Endodermal cell (in vitro differentiated cells): Measurements from ENCODE around the gene STAT3. TPM values are rescaled to one million over a fixed set of nuclear protein-coding genes. Genes with fewer than 3 reads are reported as not detected.

Source experiments
- DNase-seq: peaks from one replicate; pipeline ENCODE4 v3.0.0-alpha.2; 2017
- H3K27ac ChIP-seq: 2 replicates; pipeline ENCODE4 v1.5.1; 2013; ENCODE audit warnings: mild to moderate bottlenecking, low read depth, low read length, moderate library complexity
- H3K27me3 ChIP-seq: 2 replicates; pipeline ENCODE4 v1.6.1; 2013; ENCODE audit warnings: mild to moderate bottlenecking, low read length, moderate library complexity; ENCODE audit not compliant: insufficient read depth, control insufficient read depth, poor library complexity, severe bottlenecking
- H3K36me3 ChIP-seq: 2 replicates; pipeline ENCODE4 v1.7.0; 2013; ENCODE audit warnings: mild to moderate bottlenecking, low read length, moderate library complexity; ENCODE audit not compliant: control insufficient read depth, insufficient read depth
- H3K4me1 ChIP-seq: one replicate; pipeline ENCODE4 v1.7.0; 2013; ENCODE audit warnings: low read length; ENCODE audit not compliant: control insufficient read depth, insufficient read depth
- H3K4me3 ChIP-seq: 2 replicates; pipeline ENCODE4 v1.5.1; 2013; ENCODE audit warnings: mild to moderate bottlenecking, low read length, moderate library complexity
- H3K9ac ChIP-seq: 2 replicates; pipeline ENCODE4 v1.6.1; 2013; ENCODE audit warnings: mild to moderate bottlenecking, low read length, moderate library complexity; ENCODE audit not compliant: poor library complexity, severe bottlenecking; ENCODE audit errors: extremely low read depth
- H3K9me3 ChIP-seq: 2 replicates; pipeline ENCODE4 v1.6.1; 2013; ENCODE audit warnings: mild to moderate bottlenecking, low read length, moderate library complexity; ENCODE audit not compliant: control insufficient read depth
- H3K27ac Mint-ChIP-seq: 2 replicates; pipeline ENCODE4 v1.8.0; 2020; ENCODE audit warnings: mixed read lengths
- H3K27me3 Mint-ChIP-seq: 2 replicates; pipeline ENCODE4 v1.8.0; 2021; ENCODE audit warnings: mild to moderate bottlenecking, mixed read lengths; ENCODE audit not compliant: insufficient read depth
- H3K36me3 Mint-ChIP-seq: 2 replicates; pipeline ENCODE4 v1.8.0; 2020; ENCODE audit warnings: low read depth, mixed read lengths
- H3K4me1 Mint-ChIP-seq: 2 replicates; pipeline ENCODE4 v1.8.0; 2020; ENCODE audit warnings: mixed read lengths
- H3K4me3 Mint-ChIP-seq: 2 replicates; pipeline ENCODE4 v1.8.0; 2020; ENCODE audit warnings: mild to moderate bottlenecking, moderate library complexity, mixed read lengths
- H3K9me3 Mint-ChIP-seq: 2 replicates; pipeline ENCODE4 v1.8.0; 2020; ENCODE audit warnings: mild to moderate bottlenecking, mixed read lengths
- WGBS, 2 experiments: methylation state at CpG; one replicate each; pipeline versions ENCODE4 v1.1.5 to v1.1.7; 2013; ENCODE audit warnings: missing lambda C conversion rate in 2 of 2, mixed read lengths in 1 of 2; ENCODE audit not compliant: insufficient coverage in 1 of 2, insufficient read length in 1 of 2; 5-methylcytosine and 5-hydroxymethylcytosine counted together
- total RNA-seq, 2 donors: library from RNA; stranded (reverse); fragmentation: NEBNext Ultra II Directional in 1 of 2; extraction: Animal tissue kit (Norgen Biotek cat#: 25700) in 1 of 2; gene quantifications; 2 replicates in 1 of 2; 3 replicates in 1 of 2; pipeline ENCODE4 v1.2.1, GENCODE V29; 2021
- TF ChIP-seq, protein P1 (sequence below): fragments of 200-600 bp; sonication (generic); conservative IDR thresholded peaks from 2 replicates; pipeline ENCODE4 v1.5.0; 2021; ENCODE audit warnings: antibody characterized with exemption, mild to moderate bottlenecking

STAT3 gene
- total RNA-seq, 2 donors from 2014 or later = 27.5 to 32.4 TPM

DNA sequence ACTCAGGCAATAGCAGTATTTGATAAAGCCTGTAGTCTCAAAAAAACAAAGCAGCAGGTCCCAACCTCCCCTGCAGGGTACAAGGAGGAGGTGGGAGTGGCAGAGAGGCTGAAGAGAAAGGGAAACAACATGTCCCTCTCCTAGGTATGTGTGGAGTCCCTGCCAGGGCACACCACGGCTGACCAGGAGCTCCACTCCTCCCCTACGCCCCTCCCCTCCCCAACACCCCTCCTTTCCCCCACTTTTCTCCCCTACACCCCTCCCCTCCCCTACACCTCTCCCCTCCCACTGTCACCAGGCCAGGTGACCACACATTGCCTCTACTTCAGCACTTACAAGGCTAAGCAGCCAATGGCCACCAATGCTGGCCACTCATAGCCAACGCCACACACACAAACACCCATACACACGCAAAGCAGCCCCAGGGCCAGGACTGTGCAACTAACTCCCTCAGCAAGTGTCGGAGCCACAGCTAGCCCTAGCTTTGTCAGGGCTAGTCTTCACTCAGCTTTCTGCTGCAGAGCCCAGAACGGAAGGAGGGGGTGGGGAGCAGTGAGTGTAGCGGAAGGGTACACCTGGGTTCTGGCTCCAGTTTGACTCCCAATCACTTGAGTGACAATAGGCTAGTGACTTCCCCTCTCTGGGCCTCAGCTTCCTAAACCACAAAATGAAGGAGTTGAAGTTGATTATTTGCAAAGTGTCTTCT is 26.6 kb upstream of the STAT3 start:
- H3K9me3 Mint-ChIP-seq = no peaks in the 10 kb centered on the region
- no peak overlapping the region for H3K27ac Mint-ChIP-seq
- H3K36me3 ChIP-seq = no peaks in the 10 kb centered on the region

GRCh38 chr17:42413464-42414040 is 25.3 kb upstream of the STAT3 start:
- Histone ChIP-seq H3K27me3 (no peaks in the 10 kb centered on the region), H3K4me3 (no peak overlapping the region), H3K9me3 (no peaks in the 10 kb centered on the region), H3K27ac (no peak overlapping the region), H3K4me1 (no peaks in the 10 kb centered on the region), H3K36me3 (no peaks in the 10 kb centered on the region), H3K9ac (no peak overlapping the region)
- H3K36me3 Mint-ChIP-seq = no peaks in the 10 kb centered on the region
- TF ChIP-seq, protein P1, sequence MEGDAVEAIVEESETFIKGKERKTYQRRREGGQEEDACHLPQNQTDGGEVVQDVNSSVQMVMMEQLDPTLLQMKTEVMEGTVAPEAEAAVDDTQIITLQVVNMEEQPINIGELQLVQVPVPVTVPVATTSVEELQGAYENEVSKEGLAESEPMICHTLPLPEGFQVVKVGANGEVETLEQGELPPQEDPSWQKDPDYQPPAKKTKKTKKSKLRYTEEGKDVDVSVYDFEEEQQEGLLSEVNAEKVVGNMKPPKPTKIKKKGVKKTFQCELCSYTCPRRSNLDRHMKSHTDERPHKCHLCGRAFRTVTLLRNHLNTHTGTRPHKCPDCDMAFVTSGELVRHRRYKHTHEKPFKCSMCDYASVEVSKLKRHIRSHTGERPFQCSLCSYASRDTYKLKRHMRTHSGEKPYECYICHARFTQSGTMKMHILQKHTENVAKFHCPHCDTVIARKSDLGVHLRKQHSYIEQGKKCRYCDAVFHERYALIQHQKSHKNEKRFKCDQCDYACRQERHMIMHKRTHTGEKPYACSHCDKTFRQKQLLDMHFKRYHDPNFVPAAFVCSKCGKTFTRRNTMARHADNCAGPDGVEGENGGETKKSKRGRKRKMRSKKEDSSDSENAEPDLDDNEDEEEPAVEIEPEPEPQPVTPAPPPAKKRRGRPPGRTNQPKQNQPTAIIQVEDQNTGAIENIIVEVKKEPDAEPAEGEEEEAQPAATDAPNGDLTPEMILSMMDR = no peak
- no peaks in the 10 kb centered on the region for H3K9me3 Mint-ChIP-seq
- no peak for DNase-seq
- H3K4me1 Mint-ChIP-seq = no peaks in the 10 kb centered on the region
- H3K27ac Mint-ChIP-seq = no peak overlapping the region
- H3K4me3 Mint-ChIP-seq = no peak overlapping the region
- WGBS, 2 experiments = 73 to 100% methylated on average over 2 of the region's 3 CpGs
- H3K27me3 Mint-ChIP-seq = peaks cover 2% of the 10 kb centered on the region

More for the DNA sequence above, 26.6 kb upstream of the STAT3 start:
- peak; percentile 67 for DNase-seq
- TF ChIP-seq, protein P1 = no peak
- Histone ChIP-seq H3K4me1 (no peaks in the 10 kb centered on the region), H3K9ac (no peak overlapping the region), H3K27me3 (peaks cover 5% of the 10 kb centered on the region), H3K9me3 (no peaks in the 10 kb centered on the region), H3K4me3 (no peak overlapping the region), H3K27ac (no peak overlapping the region)
- WGBS, 2 experiments = 89 to 100% methylated on average over 2 to 7 of the region's 7 CpGs
- H3K36me3 Mint-ChIP-seq = no peaks in the 10 kb centered on the region
- no peaks in the 10 kb centered on the region for H3K4me1 Mint-ChIP-seq
- no peak overlapping the region for H3K4me3 Mint-ChIP-seq
- H3K27me3 Mint-ChIP-seq = peaks cover 8% of the 10 kb centered on the region

DNA sequence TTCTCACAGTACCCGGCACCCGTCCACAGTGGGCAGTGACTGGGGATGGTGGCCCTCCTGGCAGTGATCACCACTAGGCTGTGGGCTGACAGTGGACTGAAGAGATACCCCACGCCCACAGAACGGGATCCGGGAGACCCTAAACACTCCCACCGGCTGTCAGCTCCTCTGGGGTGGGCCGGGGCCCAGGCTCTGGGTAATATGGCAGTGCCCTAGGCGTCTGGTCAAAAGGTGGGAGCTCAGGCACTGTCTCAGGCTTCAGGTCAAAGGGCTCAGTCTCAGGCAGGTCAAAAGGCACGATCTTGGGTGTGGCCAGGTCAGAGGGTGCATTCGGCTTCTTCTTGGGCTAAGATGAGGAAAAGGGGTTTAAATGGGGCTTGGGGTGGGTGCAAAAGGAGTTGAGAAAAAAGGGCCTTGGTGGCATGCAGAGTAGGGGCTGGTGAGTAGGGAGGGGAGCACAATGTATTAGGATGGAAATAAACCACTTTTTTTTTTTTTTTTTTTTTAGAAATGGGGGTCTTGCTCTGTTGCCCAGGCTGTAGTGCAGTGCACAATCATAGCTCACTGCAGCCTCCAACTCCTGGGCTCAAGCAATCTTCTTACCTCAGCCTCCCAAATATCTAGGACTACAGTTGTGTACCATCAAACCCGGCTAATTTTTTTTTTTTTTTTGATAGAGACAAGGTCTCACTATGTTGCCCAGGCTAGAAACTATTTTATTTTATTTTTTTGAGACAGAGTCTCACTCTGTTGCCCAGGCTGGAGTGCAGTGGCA is 23.9 kb upstream of the STAT3 start:
- peaks cover 3% of the 10 kb centered on the region for H3K4me1 Mint-ChIP-seq
- H3K27ac Mint-ChIP-seq = no peak overlapping the region

More for the DNA sequence above, 23.9 kb upstream of the STAT3 start:
- Histone ChIP-seq H3K9me3 (no peaks in the 10 kb centered on the region), H3K4me3 (no peak overlapping the region), H3K36me3 (no peaks in the 10 kb centered on the region), H3K27me3 (no peaks in the 10 kb centered on the region), H3K4me1 (no peaks in the 10 kb centered on the region), H3K9ac (no peak overlapping the region), H3K27ac (no peak overlapping the region)
- Mint-ChIP-seq H3K4me3 (no peak overlapping the region), H3K9me3 (no peaks in the 10 kb centered on the region), H3K27me3 (peaks cover 2% of the 10 kb centered on the region), H3K36me3 (no peaks in the 10 kb centered on the region)
- peak; percentile 42 for DNase-seq
- 67 to 90% methylated on average over 2 to 10 of the region's 11 CpGs for WGBS, 2 experiments
- TF ChIP-seq, protein P1 = no peak
